Lower lobe of right lung (tissue), 2 donors: ENCODE measurements around the gene CRLF1. TPM values are rescaled to one million over a fixed set of nuclear protein-coding genes. Genes with fewer than 3 reads are reported as not detected.

ENCODE experiments used
- ATAC-seq, 2 donors: fragments of 200-7000 bp; cut with Tn5 transposase; one replicate each; pipeline ENCODE4 v1.9.1; 2020 to 2022; ENCODE audit warnings: mild to moderate bottlenecking in 2 of 2, moderate library complexity in 2 of 2
- DNase-seq: peaks from one replicate; pipeline ENCODE4 v3.0.0-alpha.2; 2020
- H3K27ac ChIP-seq: fragments of 200-600 bp; one replicate; pipeline ENCODE4 v1.8.0; 2022
- H3K27me3 ChIP-seq: fragments of 200-600 bp; one replicate; pipeline ENCODE4 v1.8.0; 2022; ENCODE audit warnings: low read depth
- H3K36me3 ChIP-seq: fragments of 200-600 bp; one replicate; pipeline ENCODE4 v1.8.0; 2022; ENCODE audit warnings: mild to moderate bottlenecking
- H3K4me1 ChIP-seq: fragments of 200-600 bp; one replicate; pipeline ENCODE4 v1.8.0; 2022
- H3K4me3 ChIP-seq: fragments of 200-600 bp; one replicate; pipeline ENCODE4 v1.8.0; 2022; ENCODE audit warnings: mild to moderate bottlenecking
- H3K9me3 ChIP-seq: fragments of 200-600 bp; one replicate; pipeline ENCODE4 v1.8.0; 2022
- intact Hi-C: fragments of 100-400 bp; cut with DNase I; formaldehyde crosslinking; loops from one replicate; pipeline ENCODE4 v1.11.0; 2022
- total RNA-seq: library from RNA; stranded (reverse); fragmentation: NEBNext Ultra II Directional; extraction: Animal tissue kit (Norgen Biotek cat#: 25700); gene quantifications from one replicate; pipeline ENCODE4 v1.2.1, GENCODE V29; 2021
- TF ChIP-seq, protein P1 (sequence below): fragments of 200-600 bp; IDR thresholded peaks from one replicate; pipeline ENCODE4 v1.8.0; 2022; ENCODE audit warnings: antibody characterized with exemption, mild to moderate bottlenecking
- donor health status: DM: no; HTN: yes; CAD: no; lungs with severe emphysema.

CRLF1 gene
- total RNA-seq, 1 donor from 2014 or later, result 19.9 TPM

GRCh38 chr19:18647807-18648206 lies 41.2 kb upstream of the CRLF1 start:
- Histone ChIP-seq H3K27ac (no peak overlapping the region), H3K4me1 (peaks cover 46% of the 10 kb centered on the region), H3K9me3 (no peaks in the 10 kb centered on the region), H3K27me3 (no peaks in the 10 kb centered on the region), H3K4me3 (no peak overlapping the region), H3K36me3 (no peaks in the 10 kb centered on the region)
- ATAC-seq (no peak), DNase-seq (no peak)
- TF ChIP-seq, protein P1, sequence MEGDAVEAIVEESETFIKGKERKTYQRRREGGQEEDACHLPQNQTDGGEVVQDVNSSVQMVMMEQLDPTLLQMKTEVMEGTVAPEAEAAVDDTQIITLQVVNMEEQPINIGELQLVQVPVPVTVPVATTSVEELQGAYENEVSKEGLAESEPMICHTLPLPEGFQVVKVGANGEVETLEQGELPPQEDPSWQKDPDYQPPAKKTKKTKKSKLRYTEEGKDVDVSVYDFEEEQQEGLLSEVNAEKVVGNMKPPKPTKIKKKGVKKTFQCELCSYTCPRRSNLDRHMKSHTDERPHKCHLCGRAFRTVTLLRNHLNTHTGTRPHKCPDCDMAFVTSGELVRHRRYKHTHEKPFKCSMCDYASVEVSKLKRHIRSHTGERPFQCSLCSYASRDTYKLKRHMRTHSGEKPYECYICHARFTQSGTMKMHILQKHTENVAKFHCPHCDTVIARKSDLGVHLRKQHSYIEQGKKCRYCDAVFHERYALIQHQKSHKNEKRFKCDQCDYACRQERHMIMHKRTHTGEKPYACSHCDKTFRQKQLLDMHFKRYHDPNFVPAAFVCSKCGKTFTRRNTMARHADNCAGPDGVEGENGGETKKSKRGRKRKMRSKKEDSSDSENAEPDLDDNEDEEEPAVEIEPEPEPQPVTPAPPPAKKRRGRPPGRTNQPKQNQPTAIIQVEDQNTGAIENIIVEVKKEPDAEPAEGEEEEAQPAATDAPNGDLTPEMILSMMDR, result no peak
- intact Hi-C loops, result no loop called here

DNA sequence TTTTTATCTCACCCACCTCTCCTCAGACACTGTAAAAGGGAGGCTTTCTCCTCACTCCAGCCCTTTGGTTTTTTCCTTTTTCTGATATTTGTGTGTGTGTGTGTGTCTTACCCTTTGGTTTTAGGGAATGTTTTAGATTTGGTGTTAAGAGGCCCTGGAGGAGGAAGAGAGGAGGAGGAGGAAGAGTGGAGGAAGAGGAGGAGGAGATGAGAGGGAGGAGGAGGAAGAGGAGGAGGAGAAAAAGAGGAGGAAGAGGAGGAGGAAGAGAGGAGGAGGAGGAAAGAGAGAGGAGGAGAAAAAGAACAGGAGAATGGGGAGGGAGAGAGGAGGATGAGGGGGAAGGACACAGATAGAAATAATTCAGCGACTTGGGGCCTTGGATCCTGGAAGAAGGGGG lies 40.8 kb upstream of the CRLF1 start:
- ATAC-seq, result no peak
- DNase-seq, result no peak
- no peaks in the 10 kb centered on the region for H3K36me3 ChIP-seq
- H3K27me3 ChIP-seq, result no peaks in the 10 kb centered on the region
- H3K4me3 ChIP-seq, result no peak overlapping the region
- no peaks in the 10 kb centered on the region for H3K9me3 ChIP-seq
- H3K4me1 ChIP-seq, result peaks cover 46% of the 10 kb centered on the region
- H3K27ac ChIP-seq, result no peak overlapping the region
- intact Hi-C loops, result no loop called here
- TF ChIP-seq, protein P1, result no peak

GRCh38 chr19:18646535-18647370 lies 40.2 kb upstream of the CRLF1 start:
- H3K27me3 ChIP-seq, result no peaks in the 10 kb centered on the region
- no peaks in the 10 kb centered on the region for H3K36me3 ChIP-seq
- peaks cover 43% of the 10 kb centered on the region for H3K4me1 ChIP-seq
- H3K27ac ChIP-seq, result no peak overlapping the region
- ATAC-seq (no peak), DNase-seq (no peak)
- TF ChIP-seq, protein P1, result no peak
- intact Hi-C loops, result no loop called here
- no peaks in the 10 kb centered on the region for H3K9me3 ChIP-seq
- H3K4me3 ChIP-seq, result no peak overlapping the region

DNA sequence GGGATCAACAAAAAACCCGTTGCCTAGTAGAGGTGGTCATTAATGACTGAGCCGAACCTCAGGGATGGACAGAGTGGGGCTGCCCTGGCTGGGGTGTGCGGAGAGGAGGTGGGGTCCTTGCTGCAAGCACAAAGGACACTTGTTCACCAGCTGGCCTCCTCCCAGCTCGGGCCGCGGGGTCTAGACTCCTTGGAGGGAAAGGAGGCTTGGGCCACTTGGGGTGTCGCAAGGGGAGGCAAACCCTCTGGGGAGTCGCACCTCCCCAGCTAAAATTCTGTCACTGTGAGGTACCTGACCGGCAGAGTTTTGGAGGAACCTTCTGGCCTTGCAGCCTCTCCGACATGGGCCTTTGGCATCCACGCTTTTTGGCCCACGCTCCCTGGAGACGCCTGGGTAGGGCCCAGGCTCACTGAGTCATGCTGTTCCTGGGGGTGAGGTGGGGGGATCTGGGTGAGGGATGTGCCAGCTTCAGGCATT lies 38.5 kb upstream of the CRLF1 start:
- Histone ChIP-seq H3K36me3 (peaks cover 4% of the 10 kb centered on the region), H3K9me3 (no peaks in the 10 kb centered on the region), H3K4me1 (peaks cover 26% of the 10 kb centered on the region), H3K27me3 (no peaks in the 10 kb centered on the region), H3K27ac (no peak overlapping the region), H3K4me3 (no peak overlapping the region)
- TF ChIP-seq, protein P1, result no peak
- intact Hi-C loops, result no loop called here
- DNase-seq (no peak), ATAC-seq (no peak)

- Histone ChIP-seq H3K27ac (no peak overlapping the region), H3K4me1 (peaks cover 20% of the 10 kb centered on the region), H3K9me3 (no peaks in the 10 kb centered on the region), H3K4me3 (no peak overlapping the region), H3K36me3 (peaks cover 4% of the 10 kb centered on the region), H3K27me3 (no peaks in the 10 kb centered on the region)
- no peak for DNase-seq
- peak; percentile 49 to 52 for ATAC-seq
- TF ChIP-seq, protein P1, result no peak
- intact Hi-C loops, result no loop called here
Measured at GRCh38 chr19:18644196-18645034, 37.8 kb upstream of the CRLF1 start.
